SK-N-MC (cell line): ENCODE data around the gene CALML3.

Experiments
- EZH2 ChIP-seq: fragments of 200-600 bp; sonication (generic); IDR thresholded peaks from one replicate; pipeline ENCODE4 v1.6.1; 2017; ENCODE audit warnings: antibody characterized with exemption
- FOXP2 ChIP-seq: optimal IDR thresholded peaks from 2 replicates; pipeline ENCODE3; 2011; ENCODE audit warnings: mild to moderate bottlenecking, moderate library complexity; ENCODE audit not compliant: insufficient read depth; ENCODE audit errors: extremely low read length, control extremely low read depth
- POLR2AphosphoS5 ChIP-seq: IDR thresholded peaks from 2 replicates; pipeline ENCODE4 v1.6.1; 2012; ENCODE audit warnings: mild to moderate bottlenecking, low read depth, low read length, borderline replicate concordance

DNA sequence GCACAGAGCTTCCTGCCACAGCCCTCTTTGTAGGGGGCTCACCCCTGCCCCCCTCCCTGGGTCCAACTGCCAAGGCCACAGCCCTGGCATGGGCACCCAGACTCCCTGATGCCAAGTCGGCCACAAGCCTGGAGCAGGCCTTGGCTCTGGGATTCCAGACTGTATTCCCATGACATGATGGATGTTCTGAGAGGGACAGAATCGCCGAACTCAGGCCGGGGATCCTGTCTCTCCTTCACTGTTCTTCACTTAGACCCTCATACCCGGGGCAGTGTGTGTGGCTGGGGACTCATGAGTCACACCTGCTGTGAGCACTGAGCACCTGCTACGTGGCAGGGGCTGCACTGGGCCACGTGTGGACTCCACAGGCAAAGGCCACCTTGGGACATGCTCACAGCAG lies 33.3 kb upstream of the CALML3 start:
- TF ChIP-seq POLR2AphosphoS5, result no peak
- no peak for TF ChIP-seq EZH2
- no peak for TF ChIP-seq FOXP2
